Vagina (tissue), 2 donors: Measurements from ENCODE around the gene HEPHL1. TPM values are rescaled to one million over a fixed set of nuclear protein-coding genes. Genes with fewer than 3 reads are reported as not detected.

Experiments used
- DNase-seq, 2 donors: peaks; one replicate each; pipeline ENCODE4 v3.0.0-alpha.2; 2017; ENCODE audit errors: extremely low spot score in 2 of 2
- H3K27ac ChIP-seq: fragments of 200-600 bp; sonication (generic); one replicate; pipeline ENCODE4 v1.5.1; 2019
- H3K27me3 ChIP-seq: fragments of 200-600 bp; sonication (generic); one replicate; pipeline ENCODE4 v1.5.1; 2019
- H3K36me3 ChIP-seq, 2 donors: fragments of 200-600 bp; sonication (generic); one replicate each; pipeline ENCODE4 v1.5.1; 2017 to 2019
- H3K4me1 ChIP-seq: fragments of 200-600 bp; sonication (generic); one replicate; pipeline ENCODE4 v1.5.1; 2019
- H3K4me3 ChIP-seq, 2 donors: fragments of 200-600 bp; sonication (generic); 1 replicate in 1 of 2; 2 replicates in 1 of 2; pipeline ENCODE4 v1.5.1; 2016 to 2019
- H3K9me3 ChIP-seq: fragments of 200-600 bp; sonication (generic); one replicate; pipeline ENCODE4 v1.5.1; 2019
- CTCF ChIP-seq, 3 experiments: fragments of 450-650 bp in 2 of 3; fragments of 200-600 bp in 1 of 3; sonication (generic) in 1 of 3; IDR thresholded peaks; one replicate each; pipeline ENCODE4 v1.5.1; 2017 to 2019; ENCODE audit warnings: antibody characterized with exemption in 3 of 3, mild to moderate bottlenecking in 2 of 3, moderate library complexity in 2 of 3
- POLR2A ChIP-seq, 2 donors: fragments of 450-650 bp; IDR thresholded peaks; one replicate each; pipeline ENCODE4 v1.6.1; 2017; ENCODE audit warnings: antibody characterized with exemption in 2 of 2, mild to moderate bottlenecking in 2 of 2, moderate library complexity in 2 of 2
- POLR2AphosphoS5 ChIP-seq, 2 donors: sonication (generic); formaldehyde crosslinking; IDR thresholded peaks; one replicate each; pipeline ENCODE4 v1.9.0; 2017; ENCODE audit warnings: antibody characterized with exemption in 2 of 2, mild to moderate bottlenecking in 2 of 2, low read depth in 1 of 2; ENCODE audit not compliant: insufficient read depth in 1 of 2
- intact Hi-C: fragments of 100-400 bp; cut with DNase I; formaldehyde crosslinking; loops from one replicate; pipeline ENCODE4 v1.15.1; 2023
- total RNA-seq: library from RNA; depleted of rRNA; stranded (reverse); fragments of >200 nt; gene quantifications from one replicate; pipeline ENCODE4 v1.2.3, GENCODE V29; 2016

The HEPHL1 gene
- total RNA-seq, 1 donor from 2014 or later = 1.7 TPM

DNA sequence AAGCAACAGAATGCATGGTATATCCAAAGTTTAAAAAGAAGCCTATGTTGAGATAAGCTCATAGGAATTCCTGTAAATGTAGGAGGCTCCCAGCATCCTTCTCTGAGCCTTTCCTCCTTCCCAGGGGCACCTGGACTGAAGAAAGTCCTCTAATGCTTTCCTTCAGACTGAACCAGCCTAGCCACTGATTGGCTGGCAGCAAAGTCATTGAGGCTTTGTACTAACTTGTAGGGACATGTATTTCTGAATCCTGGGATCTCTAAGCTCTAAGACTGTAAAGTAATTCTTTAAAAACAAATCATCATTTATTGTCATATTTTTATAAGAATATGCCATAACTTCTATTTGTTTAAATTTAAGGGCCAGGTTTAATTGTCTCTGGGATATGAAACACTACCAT, 83.6 kb downstream of the HEPHL1 start:
- H3K27ac ChIP-seq = no peak overlapping the region
- no peaks in the 10 kb centered on the region for H3K27me3 ChIP-seq
- no peaks in the 10 kb centered on the region for H3K36me3 ChIP-seq
- no peak overlapping the region for H3K4me3 ChIP-seq
- H3K9me3 ChIP-seq = no peaks in the 10 kb centered on the region
- TF ChIP-seq CTCF (IDR thresholded peaks at IDR 0.05) = no peak
- TF ChIP-seq POLR2A (IDR thresholded peaks at IDR 0.05) = no peak
- TF ChIP-seq POLR2AphosphoS5 (IDR thresholded peaks at IDR 0.05; ENCODE audit: insufficient read depth in 1 of 2, low read depth in 1 of 2) = no peak
- H3K4me1 ChIP-seq = no peaks in the 10 kb centered on the region
- DNase-seq = no peak
- intact Hi-C loops = no loop called here

DNA sequence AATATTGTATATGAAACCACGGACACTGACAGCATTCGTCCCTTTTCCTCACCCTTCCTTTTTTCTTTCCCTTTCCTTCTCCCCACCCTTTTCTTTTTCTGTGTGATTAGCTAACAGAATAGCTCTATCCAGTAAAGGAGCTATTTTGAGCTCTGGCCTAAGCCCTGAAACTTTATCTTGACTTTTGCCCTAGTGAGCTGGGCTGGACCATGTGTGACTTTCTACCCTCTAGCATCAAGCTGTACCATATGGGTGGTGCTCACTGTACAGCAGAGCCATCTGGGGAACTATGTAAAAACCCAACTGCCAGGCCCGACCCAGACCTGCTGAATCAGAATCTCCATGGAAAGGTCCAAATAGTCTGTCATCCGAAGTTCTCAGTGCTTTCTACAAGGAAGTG, 85.6 kb downstream of the HEPHL1 start:
- DNase-seq = no peak
- H3K4me1 ChIP-seq = peaks cover 4% of the 10 kb centered on the region
- H3K36me3 ChIP-seq = no peaks in the 10 kb centered on the region
- no peak overlapping the region for H3K4me3 ChIP-seq
- no peaks in the 10 kb centered on the region for H3K27me3 ChIP-seq
- no peaks in the 10 kb centered on the region for H3K9me3 ChIP-seq
- TF ChIP-seq POLR2AphosphoS5 (IDR thresholded peaks at IDR 0.05; ENCODE audit: insufficient read depth in 1 of 2, low read depth in 1 of 2) (no peak), CTCF (IDR thresholded peaks at IDR 0.05) (no peak), POLR2A (IDR thresholded peaks at IDR 0.05) (no peak)
- no peak overlapping the region for H3K27ac ChIP-seq
- intact Hi-C loops = no loop called here

- H3K9me3 ChIP-seq = no peaks in the 10 kb centered on the region
- no peaks in the 10 kb centered on the region for H3K36me3 ChIP-seq
These were observed 86.2 kb downstream of the HEPHL1 start for GRCh38 chr11:94107363-94107762.

GRCh38 chr11:94111241-94111640, 90.1 kb downstream of the HEPHL1 start:
- Histone ChIP-seq H3K4me1 (peaks cover 15% of the 10 kb centered on the region), H3K9me3 (no peaks in the 10 kb centered on the region), H3K27me3 (no peaks in the 10 kb centered on the region), H3K4me3 (no peak overlapping the region), H3K36me3 (no peaks in the 10 kb centered on the region), H3K27ac (no peak overlapping the region)
- TF ChIP-seq CTCF (IDR thresholded peaks at IDR 0.05) (no peak), POLR2A (IDR thresholded peaks at IDR 0.05) (no peak), POLR2AphosphoS5 (IDR thresholded peaks at IDR 0.05; ENCODE audit: insufficient read depth in 1 of 2, low read depth in 1 of 2) (no peak)
- DNase-seq = no peak
- intact Hi-C loops = no loop called here

More at GRCh38 chr11:94107363-94107762, 86.2 kb downstream of the HEPHL1 start:
- Histone ChIP-seq H3K4me1 (peaks cover 11% of the 10 kb centered on the region), H3K4me3 (no peak overlapping the region), H3K27ac (no peak overlapping the region), H3K27me3 (no peaks in the 10 kb centered on the region)
- intact Hi-C loops = no loop called here
- TF ChIP-seq POLR2A (IDR thresholded peaks at IDR 0.05) (no peak), CTCF (IDR thresholded peaks at IDR 0.05) (no peak), POLR2AphosphoS5 (IDR thresholded peaks at IDR 0.05; ENCODE audit: insufficient read depth in 1 of 2, low read depth in 1 of 2) (no peak)
- DNase-seq = no peak

GRCh38 chr11:94111660-94112059, 90.5 kb downstream of the HEPHL1 start:
- Histone ChIP-seq H3K27me3 (no peaks in the 10 kb centered on the region), H3K27ac (peak overlapping the region; percentile 27), H3K9me3 (no peaks in the 10 kb centered on the region), H3K4me3 (no peak overlapping the region), H3K36me3 (no peaks in the 10 kb centered on the region), H3K4me1 (peaks cover 15% of the 10 kb centered on the region)
- TF ChIP-seq POLR2AphosphoS5 (IDR thresholded peaks at IDR 0.05; ENCODE audit: insufficient read depth in 1 of 2, low read depth in 1 of 2) (no peak), CTCF (IDR thresholded peaks at IDR 0.05) (no peak), POLR2A (IDR thresholded peaks at IDR 0.05) (no peak)
- intact Hi-C loops = no loop called here
- no peak for DNase-seq
